ENCODE data around the gene SLC13A3.
"Not testable (repeated sequence)": the region's sequence is repeated elsewhere in the genome, so short reads cannot be mapped to it uniquely, and the experiment has no call there.

SLC13A3 gene

DNA sequence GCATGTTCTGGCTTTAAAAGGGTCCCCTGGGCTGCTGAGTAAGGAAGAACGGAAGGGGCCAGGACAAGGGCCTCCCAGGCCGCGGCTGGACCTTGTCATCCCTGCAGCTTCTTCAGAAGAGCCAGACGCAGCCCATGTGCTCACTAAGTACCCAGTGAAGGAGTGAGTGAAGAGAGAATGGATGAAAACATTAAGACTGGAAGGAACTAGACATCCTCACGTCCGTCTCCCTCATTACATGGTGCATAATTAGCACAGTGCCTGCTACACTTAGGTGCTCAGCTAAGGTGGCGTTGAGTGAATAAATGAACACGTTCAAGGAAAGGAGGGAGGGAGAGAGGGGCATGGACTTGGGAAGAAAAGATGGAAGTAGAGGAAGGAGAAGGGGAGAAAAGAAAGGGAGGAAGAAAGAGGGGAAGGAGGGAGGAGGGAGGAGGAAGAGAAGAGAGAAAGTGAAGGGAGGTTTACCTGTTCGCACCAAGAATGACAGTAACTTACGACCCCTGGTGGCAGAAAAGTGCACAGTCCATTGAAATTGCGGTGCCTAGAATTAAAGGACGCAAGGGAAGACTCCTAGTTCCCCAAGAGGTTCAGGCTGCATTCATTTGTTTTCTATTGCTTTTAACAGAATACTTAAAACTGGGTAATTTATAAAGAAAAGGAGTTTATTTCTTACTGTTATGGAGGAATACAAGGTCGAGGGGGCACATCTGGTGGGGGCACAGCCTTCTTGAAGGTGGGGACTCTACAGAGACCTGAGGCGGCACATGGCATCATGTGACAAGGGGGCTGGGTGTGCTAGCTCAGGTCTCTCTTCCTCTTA, 30.0 kb upstream of the SLC13A3 start:
- peak; percentile 11 for DNase-seq

DNA sequence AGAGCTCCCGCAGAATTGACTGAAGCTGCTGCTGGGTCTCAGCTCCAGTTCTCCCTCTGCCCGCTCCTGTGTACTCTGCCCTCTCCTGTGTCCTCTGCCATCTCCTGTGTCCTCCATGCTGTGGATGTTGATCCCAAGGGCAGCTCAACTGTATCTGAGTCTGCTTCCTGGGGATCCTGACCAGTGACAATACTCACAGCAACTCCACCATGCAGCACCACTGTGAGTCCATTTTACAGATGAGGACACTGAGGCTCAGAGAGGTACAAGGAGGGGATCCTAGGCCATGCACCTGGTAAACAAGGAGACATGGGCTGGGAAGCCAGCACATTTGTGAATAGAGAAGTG, 29.4 kb upstream of the SLC13A3 start:
- no peak for DNase-seq

DNA sequence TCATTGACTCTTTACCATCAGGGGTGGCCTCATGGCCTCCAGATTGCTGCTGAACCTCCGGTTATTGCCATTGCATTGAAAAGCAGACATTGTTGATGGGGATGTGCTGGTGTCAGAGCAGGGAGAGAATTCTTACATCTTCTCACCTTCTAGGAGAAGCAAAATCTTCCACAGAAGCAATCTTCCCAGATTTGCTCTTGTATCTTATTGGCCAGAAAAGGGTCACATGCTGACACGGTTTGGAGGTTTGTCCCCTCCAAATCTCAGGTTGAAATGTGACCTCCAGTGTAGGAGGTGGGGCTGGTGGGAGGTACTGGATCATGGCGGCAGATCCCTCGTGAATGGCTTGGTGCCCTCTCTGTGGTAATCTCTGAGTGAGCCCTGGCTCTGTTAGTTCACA, 27.3 kb upstream of the SLC13A3 start:
- no peak for DNase-seq

DNA sequence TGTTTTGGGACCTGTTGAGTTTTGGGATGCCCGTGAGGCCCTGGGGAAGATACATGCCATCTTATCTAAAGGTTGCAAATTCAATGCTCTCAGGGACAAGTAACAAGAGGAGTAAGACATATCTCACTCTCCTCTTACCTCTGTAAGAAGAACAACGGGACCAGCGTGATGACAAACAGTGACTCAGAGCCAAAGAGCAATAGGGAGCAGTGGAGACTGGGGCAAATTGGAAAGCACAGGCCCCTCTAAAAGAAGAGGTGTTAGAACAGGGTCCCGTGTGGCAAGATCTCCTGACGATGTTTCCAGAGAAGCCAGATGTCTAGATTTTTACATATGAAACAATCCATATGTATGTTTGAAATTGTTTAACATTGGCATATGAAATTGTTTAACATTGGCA, 26.3 kb upstream of the SLC13A3 start:
- DNase-seq, result no peak

DNA sequence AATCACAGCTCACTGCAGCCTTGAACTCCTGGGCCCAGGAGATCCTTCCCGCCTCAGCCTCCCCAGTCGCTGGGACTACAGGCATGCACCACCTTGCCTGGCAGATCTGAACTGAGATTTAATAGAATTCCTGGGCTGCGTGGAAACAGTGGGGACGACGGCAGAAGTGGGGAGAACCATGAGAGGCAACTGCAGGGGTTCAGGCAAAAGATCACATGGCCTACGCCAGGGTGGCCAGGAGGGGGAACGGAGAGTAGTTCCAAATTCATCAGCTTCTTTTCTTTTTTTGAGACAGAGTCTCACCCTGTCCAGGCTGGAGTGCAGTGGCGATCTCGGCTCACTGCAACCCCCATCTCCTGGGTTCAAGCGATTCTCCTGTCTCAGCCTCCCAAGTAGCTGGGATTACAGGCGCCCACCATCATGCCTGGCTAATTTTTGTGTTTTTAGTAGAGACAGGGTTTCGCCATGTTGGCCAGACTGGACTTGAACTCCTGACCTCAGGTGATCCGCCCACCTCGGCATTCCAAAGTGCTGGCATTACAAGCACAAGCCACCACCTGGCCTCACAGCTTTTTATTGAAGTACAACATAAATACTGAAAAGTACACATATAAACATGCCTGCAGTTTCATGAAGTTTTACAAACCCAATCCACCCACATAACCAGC, 25.5 kb upstream of the SLC13A3 start:
- not testable (repeated sequence) for DNase-seq

DNA sequence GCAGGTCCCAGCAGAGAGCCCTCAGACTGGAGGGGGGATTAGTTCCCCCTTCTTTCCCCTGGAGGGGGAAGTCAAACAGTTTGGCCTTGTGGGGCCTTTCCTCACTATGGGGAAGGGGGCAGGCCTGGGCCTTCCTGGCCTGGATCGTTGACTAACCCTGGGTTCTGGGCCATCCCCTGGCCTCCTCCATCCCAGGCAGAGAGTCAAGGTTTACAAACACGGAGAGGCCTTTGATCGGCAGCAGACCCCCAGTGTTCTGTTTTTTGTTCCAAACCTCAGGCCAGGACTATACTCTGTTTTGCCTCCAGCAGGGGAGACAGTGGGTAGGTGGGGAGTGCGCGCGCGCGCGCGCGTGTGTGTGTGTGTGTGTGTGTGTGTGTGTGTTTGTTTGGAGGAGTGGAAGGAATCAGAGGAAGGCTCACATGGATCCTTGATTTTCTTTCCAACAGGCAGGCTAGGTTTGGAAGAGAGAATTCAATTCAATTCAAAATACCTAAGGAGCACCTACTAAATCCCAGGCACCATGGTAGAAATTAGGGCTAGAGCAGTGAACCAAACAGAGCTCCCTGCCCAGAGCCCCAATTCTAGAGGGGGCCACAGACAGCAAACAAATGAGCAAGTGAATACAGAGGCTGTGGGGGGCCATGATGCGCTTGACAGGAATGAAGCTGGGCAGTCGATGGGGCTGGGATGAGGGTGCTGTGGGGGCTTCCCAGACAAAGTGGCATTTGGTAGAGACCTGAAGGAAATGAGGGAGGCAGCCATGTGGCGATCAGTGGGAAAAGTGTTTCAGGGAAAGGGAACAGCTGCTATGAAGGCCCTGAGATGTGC, 23.2 kb upstream of the SLC13A3 start:
- no peak for DNase-seq

DNA sequence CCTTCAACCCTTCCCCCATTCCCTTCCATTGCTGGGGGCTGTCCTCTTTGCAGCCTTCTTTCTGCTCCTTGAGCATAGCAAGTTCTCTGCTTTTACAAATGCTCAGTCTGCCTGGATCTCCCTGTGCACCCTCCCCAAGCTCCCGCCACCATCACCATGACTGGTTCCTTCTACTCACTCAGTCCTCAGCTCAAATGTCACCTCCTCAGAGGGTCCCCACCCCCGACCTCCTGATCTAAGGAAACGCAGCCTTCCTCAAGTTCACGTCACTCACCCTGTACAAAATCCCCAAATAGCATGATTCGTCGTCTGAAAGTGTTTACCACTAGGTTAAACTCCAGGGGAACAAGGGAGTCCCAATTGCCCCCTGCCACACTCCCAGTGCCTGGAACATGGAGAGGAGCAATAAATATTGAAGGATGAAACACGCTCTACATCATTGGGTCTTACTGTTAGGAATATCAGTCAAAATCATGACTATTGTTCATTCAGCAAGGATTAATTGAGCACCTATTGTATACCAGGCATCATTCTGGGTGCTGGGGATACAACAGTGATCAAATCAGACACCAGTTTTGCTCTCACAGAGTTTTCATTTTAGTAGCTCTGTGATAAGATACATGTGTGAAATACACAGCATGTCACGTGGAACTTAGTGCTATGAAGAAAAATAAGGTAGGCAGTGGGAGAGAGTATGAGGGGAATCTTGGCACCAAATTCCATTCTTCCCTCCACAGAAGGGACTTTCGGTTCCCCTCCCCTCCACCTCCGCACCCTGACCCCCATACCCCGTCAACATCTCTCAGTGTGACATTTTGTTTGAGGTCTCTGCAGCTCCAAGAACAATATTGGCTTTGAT, 22.4 kb upstream of the SLC13A3 start:
- no peak for DNase-seq

DNA sequence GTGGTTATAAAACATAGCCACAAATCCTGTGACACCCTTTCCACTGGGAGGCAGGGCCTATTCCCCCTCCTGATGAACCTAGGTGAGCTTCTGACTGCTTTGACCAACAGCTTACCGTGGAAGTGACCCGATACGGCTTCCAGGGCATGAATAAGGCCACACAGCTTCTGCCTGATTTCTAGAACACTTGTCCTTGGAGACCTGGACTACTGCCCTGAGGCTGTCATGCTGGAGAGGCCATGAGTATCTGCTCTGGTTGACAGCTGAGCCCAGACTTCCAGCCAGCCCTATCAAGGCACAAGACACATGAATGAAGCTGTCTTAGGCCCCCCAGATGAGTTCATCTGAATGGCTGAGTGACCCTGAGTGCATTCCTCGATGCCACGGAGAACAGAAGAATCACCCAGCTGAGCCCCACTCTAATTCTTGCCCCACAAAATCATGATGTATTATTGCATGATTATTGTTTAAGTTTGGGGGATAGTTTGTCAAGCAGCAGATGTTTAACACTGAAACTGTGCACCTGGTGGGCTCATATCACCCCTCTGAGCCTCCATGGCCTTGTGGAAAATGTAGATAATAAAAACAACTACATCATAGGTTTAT, 21.4 kb upstream of the SLC13A3 start:
- no peak for DNase-seq

DNA sequence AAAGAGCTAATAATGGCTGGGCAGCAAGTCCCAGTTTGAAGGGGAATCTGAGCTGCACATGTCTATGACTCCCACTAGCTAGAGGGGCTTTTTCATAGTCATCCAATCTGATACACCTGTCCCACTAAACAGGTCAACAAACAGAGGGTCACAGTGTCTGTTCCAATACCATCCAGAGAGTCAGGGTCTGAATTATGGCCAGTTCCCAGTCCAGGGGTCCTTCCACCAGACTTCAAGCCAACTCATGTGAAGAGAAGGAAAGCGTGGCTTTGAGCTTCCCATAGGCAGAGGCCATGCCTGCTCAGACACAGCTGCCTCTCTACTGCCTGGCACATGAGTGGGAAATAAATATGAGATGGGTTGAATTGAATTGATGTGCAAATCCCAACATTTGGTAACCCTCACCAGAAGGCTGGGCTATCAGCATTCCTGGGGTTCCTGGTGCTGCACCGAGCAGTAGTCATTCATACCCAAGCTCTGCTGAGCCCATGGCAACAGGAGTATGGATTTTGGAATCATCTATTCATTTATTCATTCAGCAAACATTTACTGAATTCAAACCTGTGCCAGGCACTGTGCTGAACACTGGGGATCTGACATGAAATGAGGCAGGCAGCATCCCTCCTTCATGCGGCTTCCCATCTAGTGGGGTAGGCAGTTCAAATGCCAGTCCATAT, 20.7 kb upstream of the SLC13A3 start:
- no peak for DNase-seq

DNA sequence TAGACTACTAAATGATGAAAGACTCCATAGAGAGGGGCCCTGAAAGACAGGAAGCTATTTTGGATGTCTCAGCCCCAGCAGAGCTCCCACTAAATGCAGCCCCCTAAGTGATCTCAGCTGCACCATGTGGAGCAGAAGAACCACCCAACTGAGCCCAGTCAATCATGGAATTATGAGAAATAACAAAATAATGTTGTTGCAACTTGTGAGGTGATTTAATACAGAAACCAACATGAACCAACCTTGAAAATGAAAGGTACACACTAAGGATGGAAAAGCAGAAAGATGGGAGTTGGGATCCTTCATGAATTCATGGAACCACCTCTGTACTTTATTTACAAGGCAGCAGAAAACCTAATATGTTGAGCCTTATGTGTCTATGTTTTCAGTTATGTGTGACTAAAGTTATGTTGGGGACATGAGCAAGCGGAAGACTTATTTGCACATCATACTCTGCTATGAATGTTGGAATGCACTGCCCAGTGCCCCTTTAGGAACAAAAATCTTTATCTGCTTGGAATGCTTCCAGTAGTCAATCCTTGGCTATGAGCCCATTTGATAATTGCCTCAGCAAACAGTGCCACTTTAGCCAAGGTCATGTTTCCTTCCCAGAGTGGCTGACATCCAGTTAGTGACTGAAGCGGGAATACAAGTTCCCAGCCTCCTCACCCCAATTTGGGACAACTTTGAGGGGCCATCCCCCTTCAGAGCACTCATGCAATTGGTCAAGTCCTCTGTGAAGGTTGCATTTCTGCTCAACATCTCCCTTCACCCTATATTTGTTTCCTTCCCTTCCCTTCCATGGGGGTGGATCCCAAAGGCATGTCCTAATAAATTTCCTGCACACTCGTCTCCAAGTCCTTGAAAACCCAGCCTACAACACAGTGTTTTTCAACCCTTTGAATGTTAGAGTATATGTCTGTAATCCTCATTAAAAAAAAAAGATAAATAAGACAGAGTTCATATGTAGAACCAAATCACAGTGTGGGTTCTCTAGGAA, 19.6 kb upstream of the SLC13A3 start:
- no peak for DNase-seq

DNA sequence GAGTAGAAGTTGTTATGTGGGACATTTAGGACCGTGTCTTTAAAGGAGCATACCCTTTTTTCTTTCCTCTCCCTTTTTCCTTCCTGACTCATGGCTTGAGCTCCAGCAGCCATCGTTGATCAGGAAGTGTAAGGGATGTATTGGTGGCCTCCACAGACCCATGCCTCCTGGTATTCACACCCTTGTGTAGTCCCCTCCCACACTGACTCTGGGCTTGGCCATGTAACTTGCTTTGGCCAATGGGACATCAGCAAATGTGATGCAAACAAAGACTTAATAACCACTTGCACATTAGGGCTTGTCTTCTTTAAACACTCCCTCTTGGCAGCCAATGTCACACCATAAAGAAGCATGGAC, 18.9 kb upstream of the SLC13A3 start:
- DNase-seq, result no peak

DNA sequence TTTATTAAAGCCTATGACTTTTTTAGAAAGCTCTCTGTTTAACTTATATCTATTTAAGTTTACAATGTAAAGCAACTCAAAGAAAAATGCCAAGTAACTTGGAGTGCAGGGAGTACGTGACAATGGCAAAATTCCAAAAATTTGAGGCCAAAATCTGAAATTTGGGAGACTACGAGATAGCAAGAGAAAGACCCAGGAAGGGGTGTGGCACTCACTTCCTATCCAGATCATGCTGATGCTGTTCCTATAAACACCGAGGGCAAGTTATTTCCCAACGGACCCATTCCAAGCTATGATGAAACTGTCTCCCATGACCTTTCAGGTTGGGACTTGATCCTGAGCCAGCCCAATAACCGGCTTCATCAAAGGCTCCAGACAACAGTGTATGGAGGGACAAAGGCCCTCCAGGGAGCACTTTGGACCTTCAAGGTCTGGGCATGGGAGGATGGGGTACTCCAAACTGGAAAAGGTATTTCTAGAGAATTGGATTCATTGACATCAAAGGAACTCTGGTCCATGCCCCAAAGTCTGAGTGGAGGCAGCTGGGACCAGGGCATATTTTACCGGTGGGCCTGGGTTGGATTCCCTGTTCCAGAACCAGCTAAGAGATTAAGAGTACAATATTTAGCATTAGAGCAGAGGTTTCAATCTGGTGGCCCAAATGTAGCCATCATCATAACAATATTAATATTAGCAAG, 15.7 kb upstream of the SLC13A3 start:
- DNase-seq, result no peak

DNA sequence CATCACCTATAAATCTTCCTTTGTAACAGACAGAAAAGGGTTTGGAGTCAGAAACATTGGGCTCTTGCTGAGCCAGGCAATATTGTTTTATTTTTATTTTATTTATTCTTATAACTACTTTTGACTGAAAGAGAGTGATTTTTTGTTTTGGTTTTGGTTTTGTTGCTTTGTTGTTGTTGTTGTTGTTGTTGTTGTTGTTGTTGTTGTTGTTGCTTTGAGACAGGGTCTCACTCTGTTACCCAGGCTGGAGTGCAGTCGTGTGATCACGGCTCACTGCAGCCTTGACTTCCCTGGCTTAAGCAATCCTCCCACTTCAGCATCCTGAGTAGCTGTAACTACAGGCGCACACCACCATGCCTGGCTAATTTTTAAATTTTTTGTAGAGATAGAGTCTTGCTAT, 15.0 kb upstream of the SLC13A3 start:
- DNase-seq, result no peak

DNA sequence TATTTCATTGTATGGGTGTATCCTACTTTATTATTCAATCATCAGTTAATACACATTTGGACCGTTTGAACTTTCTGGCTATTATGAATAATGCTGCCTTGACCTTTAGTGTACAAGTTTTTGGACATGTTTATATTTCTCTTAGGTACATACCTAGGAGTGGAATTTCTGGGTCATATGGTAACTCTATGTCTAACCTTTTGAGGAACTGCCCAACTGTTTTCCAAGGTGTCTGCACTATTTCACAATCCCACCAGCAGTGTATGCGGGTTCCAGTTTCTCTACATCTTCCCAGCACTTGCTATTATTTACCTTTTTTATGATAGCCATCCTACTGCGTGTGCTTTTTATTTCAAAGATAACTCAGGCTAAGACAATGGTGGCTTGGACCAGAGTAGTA, 14.3 kb upstream of the SLC13A3 start:
- DNase-seq, result no peak

DNA sequence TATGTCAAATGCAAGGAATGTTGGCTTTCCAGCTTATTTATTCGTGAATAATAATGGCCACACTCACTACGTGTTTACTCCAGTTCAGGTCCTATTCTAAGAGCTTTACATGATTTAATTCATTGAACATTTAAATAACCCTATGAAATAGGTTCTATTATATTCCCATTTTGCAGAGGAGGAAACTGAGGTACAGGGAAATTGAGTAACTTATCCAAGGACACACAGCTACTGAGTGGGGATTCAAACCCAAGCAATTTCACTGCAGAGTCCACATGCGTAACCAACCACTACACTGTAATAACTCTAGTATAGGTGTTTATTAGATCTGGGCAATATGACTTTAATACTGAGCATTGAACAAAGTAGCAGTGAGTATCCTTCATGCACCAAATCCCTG, 12.3 kb upstream of the SLC13A3 start:
- no peak for DNase-seq

DNA sequence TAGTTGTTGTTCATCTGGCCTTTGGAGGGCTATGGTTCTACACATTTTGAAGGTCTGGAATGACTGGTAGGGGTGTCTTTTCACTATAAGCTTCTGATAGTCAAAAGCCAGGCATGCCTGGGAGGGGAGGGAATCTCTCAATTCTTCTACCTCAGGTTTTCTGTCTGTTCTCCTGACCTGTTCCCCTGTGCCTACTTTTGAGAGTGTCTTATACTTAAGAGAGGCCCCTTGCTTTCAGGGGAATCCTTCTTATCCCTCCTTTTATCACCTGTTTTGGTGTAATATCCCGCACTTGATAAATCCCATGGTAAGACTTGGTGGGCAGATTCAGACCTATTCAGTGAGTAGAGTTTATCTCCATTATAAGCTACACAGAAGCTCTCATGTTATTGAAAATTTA, 10.4 kb upstream of the SLC13A3 start:
- DNase-seq, result no peak

DNA sequence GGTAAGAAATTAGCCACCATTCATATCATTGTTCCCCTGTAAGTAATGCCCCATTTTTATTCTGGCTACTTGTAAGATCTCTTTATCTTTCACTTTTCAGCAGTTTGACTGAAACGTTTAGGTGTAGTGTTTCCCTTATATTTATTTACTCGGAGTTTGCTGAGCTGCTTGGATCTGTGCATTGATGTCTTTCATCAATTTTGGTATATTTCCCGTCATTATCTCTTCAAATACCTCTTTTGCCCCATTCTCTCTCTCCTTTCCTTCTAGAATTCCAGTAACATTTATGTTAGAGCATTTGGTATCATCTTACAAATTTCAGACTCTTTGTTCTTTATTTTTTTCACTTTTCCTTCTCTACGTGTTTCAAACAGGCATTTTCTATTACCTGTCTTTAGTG, 9.2 kb upstream of the SLC13A3 start:
- DNase-seq, result no peak

DNA sequence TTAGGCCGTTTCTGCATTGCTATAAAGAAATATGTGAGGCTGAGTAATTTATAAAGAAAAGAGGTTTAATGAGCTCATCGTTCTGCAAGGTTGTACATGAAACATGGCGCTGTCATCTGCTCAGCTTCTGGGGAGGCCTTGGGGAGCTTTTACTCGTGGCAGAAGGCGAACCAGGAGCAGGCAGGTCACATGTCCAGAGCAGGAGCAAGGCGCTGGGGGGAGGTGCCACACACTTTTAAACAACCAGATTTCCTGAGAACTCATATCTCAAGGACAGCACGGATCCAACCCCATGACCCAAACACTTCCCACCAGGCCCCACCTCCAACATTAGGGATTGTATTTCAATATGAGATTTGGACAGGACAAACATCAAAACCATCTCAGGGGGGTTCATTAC, 6.4 kb upstream of the SLC13A3 start:
- DNase-seq, result no peak

DNA sequence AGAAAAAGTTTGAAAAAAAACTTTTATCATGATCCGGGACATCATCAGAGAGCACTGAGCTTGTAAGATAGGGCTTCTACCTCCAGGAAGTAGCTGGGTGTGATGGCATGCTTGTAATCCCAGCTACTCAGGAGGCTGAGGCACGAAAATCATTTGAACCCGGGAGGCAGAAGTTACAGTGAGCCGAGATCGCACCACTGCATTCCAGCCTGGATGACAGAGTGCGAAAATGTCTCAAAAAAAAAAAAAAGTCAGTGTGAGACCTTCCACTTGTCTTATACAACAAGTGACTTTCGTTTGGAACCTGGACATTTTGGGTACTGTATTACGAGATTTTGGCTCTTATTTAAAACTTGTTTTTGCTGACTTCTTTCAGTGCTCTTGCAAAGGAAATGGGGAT, 5.9 kb upstream of the SLC13A3 start:
- DNase-seq, result no peak

DNA sequence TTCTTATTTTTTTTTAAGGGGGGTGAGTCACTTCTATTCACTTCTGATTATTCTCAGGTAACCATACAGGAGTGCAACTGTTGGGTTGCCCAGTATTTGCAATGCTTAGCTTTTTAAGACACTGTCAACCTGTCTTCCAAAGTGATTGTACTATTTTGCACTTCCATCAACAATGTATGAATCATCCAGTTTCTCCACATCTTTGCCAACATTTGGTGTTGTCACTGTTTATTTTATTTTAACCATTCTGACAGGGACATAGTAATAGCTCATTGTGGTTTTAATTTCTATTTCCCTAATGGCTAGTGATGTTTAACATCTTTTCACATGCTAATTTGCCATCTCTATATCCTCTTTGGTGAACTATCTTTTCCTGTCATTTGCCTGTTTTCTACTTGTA, 1.4 kb upstream of the SLC13A3 start:
- no peak for DNase-seq
